Neural progenitor cell (in vitro differentiated cells): ENCODE results near the gene STPG3.

Source experiments
- CTCF ChIP-seq: fragments of 200-600 bp; sonication (generic); IDR thresholded peaks from 2 replicates; pipeline ENCODE4 v1.5.1; 2017; ENCODE audit warnings: antibody characterized with exemption, mild to moderate bottlenecking
- EZH2 ChIP-seq: fragments of 200-600 bp; sonication (generic); IDR thresholded peaks from 2 replicates; pipeline ENCODE4 v1.6.1; 2017; ENCODE audit warnings: antibody characterized with exemption, mild to moderate bottlenecking, moderate library complexity
- EZH2phosphoT487 ChIP-seq: fragments of 200-600 bp; sonication (generic); IDR thresholded peaks from 2 replicates; pipeline ENCODE4 v1.6.1; 2017; ENCODE audit warnings: antibody characterized with exemption

- TF ChIP-seq CTCF (no peak), EZH2phosphoT487 (no peak), EZH2 (no peak)
Observed at GRCh38 chr9:137241490-137242268, 9.4 kb upstream of the STPG3 start.
